K562 treated with DMSO at 1 percent for 4 hours (cell line): ENCODE results near the gene ATP5PF. TPM values are rescaled to one million over a fixed set of nuclear protein-coding genes. Genes with fewer than 3 reads are reported as not detected.

ENCODE experiments used
- total RNA-seq: library from RNA; unstranded; fragments of 300-600 nt; gene quantifications from 2 replicates; pipeline ENCODE4 v1.2.3, GENCODE V29; 2022; ENCODE audit not compliant: insufficient read depth

Gene ATP5PF, protein sequence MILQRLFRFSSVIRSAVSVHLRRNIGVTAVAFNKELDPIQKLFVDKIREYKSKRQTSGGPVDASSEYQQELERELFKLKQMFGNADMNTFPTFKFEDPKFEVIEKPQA
- total RNA-seq = 160 and 194 TPM in 2 replicates

GRCh38 chr21:25734904-25735645 lies at the start of gene ATP5PF, which contains the start of gene GABPA:
ATP5PF (minus strand) TSS chr21:25734904; CDS start chr21:25729794, 5,110 bp downstream.
GABPA (plus strand) TSS chr21:25734972; CDS start chr21:25741599, 6,627 bp downstream.

Other genes with a start within 250 kb of the ATP5PF start
- gene MRPL39, start 127.4 kb downstream of the ATP5PF start, total RNA-seq = 38.3 and 44.7 TPM in 2 replicates
- 0.22 TPM in 1 of 2 replicates, not detected in the other for gene JAM2, start 95.6 kb downstream of the ATP5PF start, total RNA-seq
- 10.8 and 13.2 TPM in 2 replicates for gene GABPA, start 68 bp upstream of the ATP5PF start, total RNA-seq